K562 (cell line): ENCODE measurements around the gene BMF. TPM values are rescaled to one million over a fixed set of nuclear protein-coding genes. Genes with fewer than 3 reads are reported as not detected.

Source experiments
- ARHGAP35 ChIP-seq: fragments of 450-650 bp; IDR thresholded peaks from 2 replicates; pipeline ENCODE4 v1.6.1; 2018; ENCODE audit not compliant: partially characterized antibody
- CXXC5 ChIP-seq: fragments of 250-450 bp; sonication (Bioruptor Pico); IDR thresholded peaks from 2 replicates; pipeline ENCODE4 v1.8.0; 2022; ENCODE audit warnings: inconsistent platforms, mild to moderate bottlenecking, moderate library complexity
- U2AF1 ChIP-seq: fragments of 200-400 bp; formaldehyde crosslinking; optimal IDR thresholded peaks from 2 replicates; pipeline ENCODE3; 2017; ENCODE audit warnings: mild to moderate bottlenecking, low read depth, low read length, moderate library complexity
- polyA plus RNA-seq, 8 experiments: library from polyadenylated mRNA; depleted of rRNA in 4 of 8; stranded (reverse) in 5 of 8; unstranded in 3 of 8; fragments of >200 nt; fragmentation: Nextera tagmentation in 2 of 8; fragmentation: Illumina TruSeq in 1 of 8; extraction: Ambion mirVana in 2 of 8; extraction: Trizol in 1 of 8; gene quantifications; 2 replicates each; pipeline versions ENCODE4 v1.2.1 to v1.2.3, GENCODE V29; 2011 to 2014; ENCODE audit warnings: inconsistent platforms in 1 of 8, missing spikeins in 1 of 8
- total RNA-seq, 7 experiments: library from RNA; depleted of rRNA in 6 of 7; stranded (reverse); fragments of >200 nt in 6 of 7; fragmentation: Illumina TruSeq in 2 of 7; extraction: Trizol in 2 of 7; gene quantifications; 2 replicates each; pipeline versions ENCODE4 v1.2.1 to v1.2.3, GENCODE V29; 2011 to 2021; ENCODE audit warnings: low replicate concordance in 1 of 7
- TF ChIP-seq, protein P1 (sequence below): fragments of 450-650 bp; IDR thresholded peaks from 2 replicates; pipeline ENCODE4 v1.6.1; 2016; ENCODE audit warnings: mild to moderate bottlenecking, moderate library complexity

The BMF gene
- total and polyA plus RNA-seq, 9 of the 15 experiments (the other 6 are each of a cell fraction or from before 2014, with no cell fraction given) = 0.25 to 0.91 (median 0.59) TPM; not detected in 2

DNA sequence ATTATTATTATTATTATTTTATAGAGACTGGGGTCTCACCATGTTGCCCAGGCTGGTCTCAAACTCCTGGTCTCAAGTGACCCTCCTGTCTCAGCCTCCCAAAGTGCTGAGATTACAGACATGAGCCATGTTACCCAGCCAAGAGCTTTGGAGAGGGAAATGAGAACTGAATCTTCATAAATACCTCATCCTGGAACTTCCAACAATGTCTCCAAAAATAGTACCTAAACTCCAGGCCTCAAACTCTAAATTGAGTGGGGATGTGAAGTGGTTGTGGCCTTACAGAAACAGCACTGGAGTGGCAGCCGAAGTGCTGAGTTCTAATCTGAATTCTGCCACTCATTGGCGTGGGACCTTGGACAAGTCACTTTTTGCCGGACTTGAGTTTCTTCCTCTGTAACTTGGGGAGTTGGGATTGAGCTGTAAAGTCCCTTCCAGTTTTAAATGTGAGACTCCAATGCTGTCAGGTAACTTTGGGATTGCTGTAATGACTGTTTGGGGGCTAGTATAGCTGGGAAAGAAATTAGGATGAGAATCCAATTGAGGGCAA lies 59.7 kb downstream of the BMF start (continued):
- TF ChIP-seq, protein P1, sequence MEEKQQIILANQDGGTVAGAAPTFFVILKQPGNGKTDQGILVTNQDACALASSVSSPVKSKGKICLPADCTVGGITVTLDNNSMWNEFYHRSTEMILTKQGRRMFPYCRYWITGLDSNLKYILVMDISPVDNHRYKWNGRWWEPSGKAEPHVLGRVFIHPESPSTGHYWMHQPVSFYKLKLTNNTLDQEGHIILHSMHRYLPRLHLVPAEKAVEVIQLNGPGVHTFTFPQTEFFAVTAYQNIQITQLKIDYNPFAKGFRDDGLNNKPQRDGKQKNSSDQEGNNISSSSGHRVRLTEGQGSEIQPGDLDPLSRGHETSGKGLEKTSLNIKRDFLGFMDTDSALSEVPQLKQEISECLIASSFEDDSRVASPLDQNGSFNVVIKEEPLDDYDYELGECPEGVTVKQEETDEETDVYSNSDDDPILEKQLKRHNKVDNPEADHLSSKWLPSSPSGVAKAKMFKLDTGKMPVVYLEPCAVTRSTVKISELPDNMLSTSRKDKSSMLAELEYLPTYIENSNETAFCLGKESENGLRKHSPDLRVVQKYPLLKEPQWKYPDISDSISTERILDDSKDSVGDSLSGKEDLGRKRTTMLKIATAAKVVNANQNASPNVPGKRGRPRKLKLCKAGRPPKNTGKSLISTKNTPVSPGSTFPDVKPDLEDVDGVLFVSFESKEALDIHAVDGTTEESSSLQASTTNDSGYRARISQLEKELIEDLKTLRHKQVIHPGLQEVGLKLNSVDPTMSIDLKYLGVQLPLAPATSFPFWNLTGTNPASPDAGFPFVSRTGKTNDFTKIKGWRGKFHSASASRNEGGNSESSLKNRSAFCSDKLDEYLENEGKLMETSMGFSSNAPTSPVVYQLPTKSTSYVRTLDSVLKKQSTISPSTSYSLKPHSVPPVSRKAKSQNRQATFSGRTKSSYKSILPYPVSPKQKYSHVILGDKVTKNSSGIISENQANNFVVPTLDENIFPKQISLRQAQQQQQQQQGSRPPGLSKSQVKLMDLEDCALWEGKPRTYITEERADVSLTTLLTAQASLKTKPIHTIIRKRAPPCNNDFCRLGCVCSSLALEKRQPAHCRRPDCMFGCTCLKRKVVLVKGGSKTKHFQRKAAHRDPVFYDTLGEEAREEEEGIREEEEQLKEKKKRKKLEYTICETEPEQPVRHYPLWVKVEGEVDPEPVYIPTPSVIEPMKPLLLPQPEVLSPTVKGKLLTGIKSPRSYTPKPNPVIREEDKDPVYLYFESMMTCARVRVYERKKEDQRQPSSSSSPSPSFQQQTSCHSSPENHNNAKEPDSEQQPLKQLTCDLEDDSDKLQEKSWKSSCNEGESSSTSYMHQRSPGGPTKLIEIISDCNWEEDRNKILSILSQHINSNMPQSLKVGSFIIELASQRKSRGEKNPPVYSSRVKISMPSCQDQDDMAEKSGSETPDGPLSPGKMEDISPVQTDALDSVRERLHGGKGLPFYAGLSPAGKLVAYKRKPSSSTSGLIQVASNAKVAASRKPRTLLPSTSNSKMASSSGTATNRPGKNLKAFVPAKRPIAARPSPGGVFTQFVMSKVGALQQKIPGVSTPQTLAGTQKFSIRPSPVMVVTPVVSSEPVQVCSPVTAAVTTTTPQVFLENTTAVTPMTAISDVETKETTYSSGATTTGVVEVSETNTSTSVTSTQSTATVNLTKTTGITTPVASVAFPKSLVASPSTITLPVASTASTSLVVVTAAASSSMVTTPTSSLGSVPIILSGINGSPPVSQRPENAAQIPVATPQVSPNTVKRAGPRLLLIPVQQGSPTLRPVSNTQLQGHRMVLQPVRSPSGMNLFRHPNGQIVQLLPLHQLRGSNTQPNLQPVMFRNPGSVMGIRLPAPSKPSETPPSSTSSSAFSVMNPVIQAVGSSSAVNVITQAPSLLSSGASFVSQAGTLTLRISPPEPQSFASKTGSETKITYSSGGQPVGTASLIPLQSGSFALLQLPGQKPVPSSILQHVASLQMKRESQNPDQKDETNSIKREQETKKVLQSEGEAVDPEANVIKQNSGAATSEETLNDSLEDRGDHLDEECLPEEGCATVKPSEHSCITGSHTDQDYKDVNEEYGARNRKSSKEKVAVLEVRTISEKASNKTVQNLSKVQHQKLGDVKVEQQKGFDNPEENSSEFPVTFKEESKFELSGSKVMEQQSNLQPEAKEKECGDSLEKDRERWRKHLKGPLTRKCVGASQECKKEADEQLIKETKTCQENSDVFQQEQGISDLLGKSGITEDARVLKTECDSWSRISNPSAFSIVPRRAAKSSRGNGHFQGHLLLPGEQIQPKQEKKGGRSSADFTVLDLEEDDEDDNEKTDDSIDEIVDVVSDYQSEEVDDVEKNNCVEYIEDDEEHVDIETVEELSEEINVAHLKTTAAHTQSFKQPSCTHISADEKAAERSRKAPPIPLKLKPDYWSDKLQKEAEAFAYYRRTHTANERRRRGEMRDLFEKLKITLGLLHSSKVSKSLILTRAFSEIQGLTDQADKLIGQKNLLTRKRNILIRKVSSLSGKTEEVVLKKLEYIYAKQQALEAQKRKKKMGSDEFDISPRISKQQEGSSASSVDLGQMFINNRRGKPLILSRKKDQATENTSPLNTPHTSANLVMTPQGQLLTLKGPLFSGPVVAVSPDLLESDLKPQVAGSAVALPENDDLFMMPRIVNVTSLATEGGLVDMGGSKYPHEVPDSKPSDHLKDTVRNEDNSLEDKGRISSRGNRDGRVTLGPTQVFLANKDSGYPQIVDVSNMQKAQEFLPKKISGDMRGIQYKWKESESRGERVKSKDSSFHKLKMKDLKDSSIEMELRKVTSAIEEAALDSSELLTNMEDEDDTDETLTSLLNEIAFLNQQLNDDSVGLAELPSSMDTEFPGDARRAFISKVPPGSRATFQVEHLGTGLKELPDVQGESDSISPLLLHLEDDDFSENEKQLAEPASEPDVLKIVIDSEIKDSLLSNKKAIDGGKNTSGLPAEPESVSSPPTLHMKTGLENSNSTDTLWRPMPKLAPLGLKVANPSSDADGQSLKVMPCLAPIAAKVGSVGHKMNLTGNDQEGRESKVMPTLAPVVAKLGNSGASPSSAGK = no peak
- TF ChIP-seq ARHGAP35 (no peak), CXXC5 (CRISPR knock-in tag) (no peak), U2AF1 (no peak)
